ENCODE results near the gene SPPL3.

Gene SPPL3

DNA sequence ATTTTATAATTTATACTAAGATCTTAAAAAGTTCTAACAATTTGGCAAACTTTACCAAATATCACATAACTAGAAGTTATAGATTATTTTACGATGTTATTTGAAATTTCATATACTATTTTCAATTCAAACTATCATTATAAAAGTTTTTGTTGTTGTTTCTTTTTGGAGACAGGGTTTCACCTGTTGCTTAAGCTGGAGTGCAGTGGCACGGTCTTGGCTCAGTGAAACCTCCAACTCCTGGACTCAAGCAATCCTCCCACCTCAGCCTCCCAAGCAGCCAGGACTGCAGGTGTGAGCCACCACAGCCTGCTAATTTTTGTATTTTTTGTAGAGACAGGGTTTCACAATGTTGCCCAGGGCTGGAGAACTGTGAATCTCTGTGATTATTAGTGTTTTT is 87.8 kb downstream of the SPPL3 start:
- TF ChIP-seq, protein P1, sequence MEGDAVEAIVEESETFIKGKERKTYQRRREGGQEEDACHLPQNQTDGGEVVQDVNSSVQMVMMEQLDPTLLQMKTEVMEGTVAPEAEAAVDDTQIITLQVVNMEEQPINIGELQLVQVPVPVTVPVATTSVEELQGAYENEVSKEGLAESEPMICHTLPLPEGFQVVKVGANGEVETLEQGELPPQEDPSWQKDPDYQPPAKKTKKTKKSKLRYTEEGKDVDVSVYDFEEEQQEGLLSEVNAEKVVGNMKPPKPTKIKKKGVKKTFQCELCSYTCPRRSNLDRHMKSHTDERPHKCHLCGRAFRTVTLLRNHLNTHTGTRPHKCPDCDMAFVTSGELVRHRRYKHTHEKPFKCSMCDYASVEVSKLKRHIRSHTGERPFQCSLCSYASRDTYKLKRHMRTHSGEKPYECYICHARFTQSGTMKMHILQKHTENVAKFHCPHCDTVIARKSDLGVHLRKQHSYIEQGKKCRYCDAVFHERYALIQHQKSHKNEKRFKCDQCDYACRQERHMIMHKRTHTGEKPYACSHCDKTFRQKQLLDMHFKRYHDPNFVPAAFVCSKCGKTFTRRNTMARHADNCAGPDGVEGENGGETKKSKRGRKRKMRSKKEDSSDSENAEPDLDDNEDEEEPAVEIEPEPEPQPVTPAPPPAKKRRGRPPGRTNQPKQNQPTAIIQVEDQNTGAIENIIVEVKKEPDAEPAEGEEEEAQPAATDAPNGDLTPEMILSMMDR (IDR thresholded peaks at IDR 0.05; ENCODE audit: extremely low read depth, missing control alignments): no peak

DNA sequence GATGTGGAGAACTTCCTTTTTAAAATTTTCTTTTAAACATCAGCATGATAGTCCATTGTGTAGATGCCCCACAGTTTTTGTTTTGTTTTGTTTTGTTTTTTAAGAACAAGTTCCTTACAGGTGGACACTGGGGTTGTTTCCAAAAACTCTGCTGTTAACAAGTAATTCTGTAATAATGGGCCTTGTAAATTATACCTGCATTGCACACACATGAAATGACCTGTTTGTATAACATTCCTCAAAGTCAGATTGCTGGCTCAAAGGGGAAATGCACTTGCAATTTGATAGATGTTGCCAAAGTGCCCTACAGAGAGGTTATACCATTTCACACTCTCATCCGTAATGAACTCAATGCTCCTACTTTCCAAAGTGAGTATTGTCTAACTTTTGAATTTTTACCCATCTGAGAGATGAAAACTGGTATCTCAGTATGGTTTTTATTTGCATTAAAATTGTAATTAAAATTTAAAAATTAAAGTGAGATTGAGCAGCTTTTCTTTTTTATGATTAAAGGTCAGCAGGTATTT is 89.2 kb downstream of the SPPL3 start:
- TF ChIP-seq, protein P1 (IDR thresholded peaks at IDR 0.05; ENCODE audit: extremely low read depth, missing control alignments): no peak
- DNase-seq (ENCODE audit: low spot score): no peak

More for the DNA sequence above, 87.8 kb downstream of the SPPL3 start:
- DNase-seq (ENCODE audit: low spot score): no peak

DNA sequence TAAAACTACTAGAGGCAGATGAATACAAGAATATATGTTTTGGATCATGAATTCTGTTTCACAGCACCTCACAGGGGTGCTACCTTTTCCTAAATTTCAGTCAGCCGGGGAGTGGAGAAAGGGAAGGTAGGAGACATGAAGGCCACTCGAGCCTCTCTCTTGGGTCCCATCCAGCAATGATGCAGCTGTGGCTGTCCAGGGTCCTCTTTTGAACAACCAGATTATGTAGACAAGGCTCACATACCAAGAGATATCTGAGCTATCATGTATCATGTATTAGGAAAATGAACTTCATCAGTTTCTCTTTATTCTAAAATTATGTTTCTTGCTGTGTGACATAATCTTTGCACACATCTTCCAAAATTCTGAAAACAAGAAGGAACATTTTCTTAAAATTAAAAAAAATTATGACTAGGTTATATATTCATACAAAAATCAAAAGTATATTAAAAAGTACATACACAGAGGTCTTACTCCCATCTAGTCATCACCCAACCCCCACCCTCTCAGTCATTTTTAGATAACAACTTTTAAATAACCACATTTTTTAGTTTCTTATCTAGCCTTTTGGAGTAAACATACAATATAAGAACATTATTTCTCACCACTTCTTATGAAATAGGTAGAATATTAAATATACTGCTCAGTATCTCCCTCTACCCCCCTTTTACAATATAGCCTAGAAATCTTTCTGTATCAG is 89.8 kb downstream of the SPPL3 start:
- TF ChIP-seq, protein P1 (IDR thresholded peaks at IDR 0.05; ENCODE audit: extremely low read depth, missing control alignments): no peak
- no peak for DNase-seq (ENCODE audit: low spot score)

DNA sequence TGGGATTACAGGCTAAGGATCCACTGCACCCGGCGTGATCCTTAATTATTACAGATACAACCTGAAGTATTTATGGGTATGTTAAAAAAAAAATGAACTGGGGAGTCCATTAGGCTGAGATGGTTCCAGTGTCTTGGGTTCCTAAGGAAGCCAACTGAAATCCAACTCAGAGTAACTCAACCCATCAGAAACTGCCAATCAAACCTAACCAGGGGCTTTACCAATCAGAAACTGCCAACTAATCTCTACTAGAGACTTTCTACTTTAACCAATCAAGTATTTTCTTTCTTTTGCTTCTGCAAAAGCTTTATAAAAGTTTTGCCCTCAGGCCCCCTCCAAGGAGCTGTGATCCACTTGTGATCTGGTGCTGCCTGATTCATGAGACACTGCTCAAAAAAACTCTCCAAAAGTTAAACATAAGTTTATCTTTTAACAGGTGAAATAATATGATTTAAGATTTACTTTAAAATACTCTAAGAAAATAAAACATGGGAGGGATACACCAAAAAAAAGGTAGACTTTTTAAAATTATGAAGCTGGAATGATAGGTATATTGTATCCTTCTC is 90.5 kb downstream of the SPPL3 start:
- no peak for DNase-seq (ENCODE audit: low spot score)
- TF ChIP-seq, protein P1 (IDR thresholded peaks at IDR 0.05; ENCODE audit: extremely low read depth, missing control alignments): no peak

DNA sequence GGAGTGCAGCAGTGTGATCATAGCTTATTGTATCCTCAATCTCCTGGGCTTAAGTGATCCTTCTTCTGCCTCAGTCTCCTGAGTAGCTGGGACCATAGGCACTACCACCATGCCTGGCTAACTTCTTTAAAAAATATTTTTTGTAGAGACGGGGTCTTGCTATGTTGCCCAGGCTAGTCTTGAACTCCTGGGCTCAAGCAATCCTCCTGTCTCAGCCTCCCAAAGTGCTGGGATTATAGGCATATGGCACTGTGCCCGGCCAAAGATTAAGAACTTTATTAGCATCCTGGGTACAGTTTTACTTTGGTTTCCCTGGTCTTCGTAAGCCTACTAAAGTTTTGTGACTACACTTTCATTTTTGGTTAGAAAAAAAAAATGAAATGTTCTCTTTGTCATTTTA is 94.1 kb downstream of the SPPL3 start:
- TF ChIP-seq, protein P1 (IDR thresholded peaks at IDR 0.05; ENCODE audit: extremely low read depth, missing control alignments): no peak
- DNase-seq (ENCODE audit: low spot score): no peak

DNA sequence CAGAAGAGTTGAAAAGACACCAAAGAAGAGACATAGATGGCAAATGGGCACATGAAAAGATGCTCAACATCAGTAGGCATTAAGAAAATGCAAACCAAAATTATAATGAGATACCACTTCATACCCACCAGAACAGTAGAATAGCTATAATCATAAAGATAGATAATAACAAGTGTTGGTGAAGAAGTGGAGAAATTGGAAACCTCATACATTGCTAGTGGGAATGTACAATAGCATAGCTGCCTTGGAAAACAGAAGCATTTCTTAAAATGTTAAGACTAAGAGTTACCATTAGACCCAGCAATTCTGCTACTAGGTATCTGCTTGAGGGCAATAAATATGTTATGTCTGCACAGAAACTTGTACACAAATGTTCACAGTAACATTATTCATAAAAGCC is 99.7 kb downstream of the SPPL3 start:
- TF ChIP-seq, protein P1 (IDR thresholded peaks at IDR 0.05; ENCODE audit: extremely low read depth, missing control alignments): no peak
- no peak for DNase-seq (ENCODE audit: low spot score)

DNA sequence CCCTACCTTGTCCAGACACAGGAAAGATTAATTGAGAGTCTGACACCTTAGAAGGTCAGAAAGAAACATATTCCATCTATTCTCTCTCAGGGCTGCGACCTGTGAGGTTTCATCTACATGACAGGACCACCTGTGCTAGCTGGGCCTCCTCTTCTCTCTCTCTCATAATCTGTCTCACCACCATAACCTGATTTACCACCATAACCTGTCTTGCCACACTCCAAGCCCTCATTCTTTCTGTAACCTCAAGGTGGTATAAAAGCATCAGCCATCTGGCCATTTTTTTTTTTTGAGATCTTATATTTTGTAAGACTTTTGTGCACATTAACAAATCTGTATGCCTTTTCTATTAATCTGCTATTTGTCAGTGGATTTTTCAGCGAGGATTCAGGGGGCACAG is 103.0 kb downstream of the SPPL3 start:
- DNase-seq (ENCODE audit: low spot score): no peak
- TF ChIP-seq, protein P1 (IDR thresholded peaks at IDR 0.05; ENCODE audit: extremely low read depth, missing control alignments): no peak
